ENCODE results near the gene HLCS.

GRCh38 chr21:36716387-36716786 is 250.1 kb downstream of the HLCS start:
- no peak for TF ChIP-seq CTCF (IDR thresholded peaks at IDR 0.05; ENCODE audit: low read length)
- no peak for TF ChIP-seq EZH2 (optimal IDR thresholded peaks at IDR 0.05; ENCODE audit: low read depth, low read length)
